ENCODE measurements around the gene EPN1. TPM values are rescaled to one million over a fixed set of nuclear protein-coding genes. Genes with fewer than 3 reads are reported as not detected.

The EPN1 gene
- total RNA-seq, 1 donor from 2014 or later: 151 TPM

GRCh38 chr19:55698256-55698655 is 23.2 kb downstream of the EPN1 start:
- DNase-seq (ENCODE audit: low read depth): no peak
- H3K4me3 ChIP-seq (ENCODE audit: low read depth, low read length): no peak overlapping the region
- no peak for TF ChIP-seq CTCF (conservative IDR thresholded peaks at IDR 0.05; ENCODE audit: low read depth, low read length)

- no peak overlapping the region for H3K4me3 ChIP-seq (ENCODE audit: low read depth, low read length)
- no peak for DNase-seq (ENCODE audit: low read depth)
- TF ChIP-seq CTCF (conservative IDR thresholded peaks at IDR 0.05; ENCODE audit: low read depth, low read length): no peak
Observed at GRCh38 chr19:55699221-55699620, 24.2 kb downstream of the EPN1 start.

- DNase-seq (ENCODE audit: low read depth): no peak
- TF ChIP-seq CTCF (conservative IDR thresholded peaks at IDR 0.05; ENCODE audit: low read depth, low read length): no peak
- H3K4me3 ChIP-seq (ENCODE audit: low read depth, low read length): no peak overlapping the region
Observed at GRCh38 chr19:55700813-55701212, 25.8 kb downstream of the EPN1 start.

- no peak for DNase-seq (ENCODE audit: low read depth)
- no peak overlapping the region for H3K4me3 ChIP-seq (ENCODE audit: low read depth, low read length)
- no peak for TF ChIP-seq CTCF (conservative IDR thresholded peaks at IDR 0.05; ENCODE audit: low read depth, low read length)
Observed at GRCh38 chr19:55702131-55702627, 27.2 kb downstream of the EPN1 start.

GRCh38 chr19:55703790-55704215 is 28.8 kb downstream of the EPN1 start:
- no peak overlapping the region for H3K4me3 ChIP-seq (ENCODE audit: low read depth, low read length)
- TF ChIP-seq CTCF (conservative IDR thresholded peaks at IDR 0.05; ENCODE audit: low read depth, low read length): peak; percentile 72
- no peak for DNase-seq (ENCODE audit: low read depth)

- peak; percentile 19 for TF ChIP-seq CTCF (conservative IDR thresholded peaks at IDR 0.05; ENCODE audit: low read depth, low read length)
- no peak for DNase-seq (ENCODE audit: low read depth)
- H3K4me3 ChIP-seq (ENCODE audit: low read depth, low read length): no peak overlapping the region
Observed at GRCh38 chr19:55704494-55705245, 29.6 kb downstream of the EPN1 start.

- no peak for TF ChIP-seq CTCF (conservative IDR thresholded peaks at IDR 0.05; ENCODE audit: low read depth, low read length)
- no peak overlapping the region for H3K4me3 ChIP-seq (ENCODE audit: low read depth, low read length)
- DNase-seq (ENCODE audit: low read depth): no peak
Observed at GRCh38 chr19:55705972-55706371, 30.9 kb downstream of the EPN1 start.

Data from epithelial cell of proximal tubule (primary cell).